CD14-positive monocyte (primary cell): Measurements from ENCODE around the gene SH2B3. TPM values are rescaled to one million over a fixed set of nuclear protein-coding genes. Genes with fewer than 3 reads are reported as not detected.

Source experiments
- DNase-seq, 3 donors: peaks; one replicate each; pipeline ENCODE4 v3.0.0-alpha.2; 2011 to 2022
- H2AFZ ChIP-seq: 2 replicates; pipeline ENCODE4 v1.6.0; 2012; ENCODE audit warnings: mild to moderate bottlenecking, low read depth, low read length, inconsistent platforms; ENCODE audit not compliant: insufficient read depth, poor library complexity, severe bottlenecking
- H3K27ac ChIP-seq, 2 donors: 1 replicate in 1 of 2; 2 replicates in 1 of 2; pipeline ENCODE4 v1.5.1; 2012 to 2013; ENCODE audit warnings: low read length in 2 of 2, control low read depth in 1 of 2, inconsistent platforms in 1 of 2, low read depth in 1 of 2, mild to moderate bottlenecking in 1 of 2
- H3K27me3 ChIP-seq, 2 donors: one replicate each; pipeline versions ENCODE4 v1.6.0 to v1.6.1; 2011 to 2013; ENCODE audit warnings: low read length in 2 of 2; ENCODE audit not compliant: control insufficient read depth in 2 of 2, insufficient read depth in 2 of 2
- H3K36me3 ChIP-seq, 2 donors: replicated peaks in 1 of 2; 1 replicate in 1 of 2; 2 replicates in 1 of 2; pipeline versions ENCODE4 v1.5.1 to v1.6.1; 2012 to 2013; ENCODE audit warnings: low read length in 2 of 2, control low read depth in 1 of 2, inconsistent platforms in 1 of 2, mild to moderate bottlenecking in 1 of 2; ENCODE audit not compliant: insufficient read depth in 2 of 2, control insufficient read depth in 1 of 2
- H3K4me1 ChIP-seq, 2 donors: 1 replicate in 1 of 2; 2 replicates in 1 of 2; pipeline versions ENCODE4 v1.5.1 to v1.6.1; 2012 to 2013; ENCODE audit warnings: low read length in 2 of 2, control low read depth in 1 of 2, inconsistent platforms in 1 of 2, mild to moderate bottlenecking in 1 of 2, moderate library complexity in 1 of 2; ENCODE audit not compliant: insufficient read depth in 2 of 2, control insufficient read depth in 1 of 2
- H3K4me2 ChIP-seq: replicated peaks from 2 replicates; pipeline ENCODE3; 2012; ENCODE audit warnings: low read length, moderate library complexity, mild to moderate bottlenecking; ENCODE audit not compliant: poor library complexity, severe bottlenecking; ENCODE audit errors: extremely low read depth
- H3K4me3 ChIP-seq, 3 experiments: fragments of 200-600 bp in 1 of 3; sonication (generic) in 1 of 3; replicated peaks in 1 of 3; 1 replicate in 2 of 3; 2 replicates in 1 of 3; pipeline ENCODE4 v1.5.1; 2011 to 2013; ENCODE audit warnings: low read length in 3 of 3, mild to moderate bottlenecking in 3 of 3, control low read depth in 2 of 3, low read depth in 2 of 3, inconsistent platforms in 1 of 3, moderate library complexity in 1 of 3
- H3K79me2 ChIP-seq: 2 replicates; pipeline ENCODE4 v1.6.0; 2012; ENCODE audit warnings: mild to moderate bottlenecking, control low read depth, inconsistent platforms, low read length, moderate library complexity; ENCODE audit not compliant: insufficient read depth
- H3K9ac ChIP-seq: 2 replicates; pipeline ENCODE4 v1.6.0; 2017; ENCODE audit warnings: low read length, mild to moderate bottlenecking; ENCODE audit not compliant: insufficient read depth, poor library complexity, severe bottlenecking
- H3K9me3 ChIP-seq, 2 donors: replicated peaks in 1 of 2; 1 replicate in 1 of 2; 2 replicates in 1 of 2; pipeline versions ENCODE4 v1.5.1 to v1.6.1; 2012 to 2013; ENCODE audit warnings: low read length in 2 of 2, control low read depth in 1 of 2; ENCODE audit not compliant: control insufficient read depth in 1 of 2, insufficient read depth in 1 of 2
- H4K20me1 ChIP-seq: 2 replicates; pipeline ENCODE4 v1.6.0; 2012; ENCODE audit warnings: mild to moderate bottlenecking, low read length, control low read depth, moderate library complexity; ENCODE audit not compliant: insufficient read depth
- H3K27ac Mint-ChIP-seq, 7 donors: one replicate each; pipeline ENCODE4 v1.8.0; 2020; ENCODE audit warnings: mild to moderate bottlenecking in 7 of 7, mixed read lengths in 7 of 7, moderate library complexity in 6 of 7, inconsistent platforms in 2 of 7
- H3K27me3 Mint-ChIP-seq, 3 donors: one replicate each; pipeline ENCODE4 v1.8.0; 2021 to 2022; ENCODE audit warnings: low read depth in 3 of 3, mild to moderate bottlenecking in 3 of 3, mixed read lengths in 3 of 3, moderate library complexity in 3 of 3, inconsistent platforms in 1 of 3
- H3K36me3 Mint-ChIP-seq, 2 donors: one replicate each; pipeline ENCODE4 v1.8.0; 2020; ENCODE audit warnings: mixed read lengths in 2 of 2, inconsistent platforms in 1 of 2, mild to moderate bottlenecking in 1 of 2
- H3K4me1 Mint-ChIP-seq: one replicate; pipeline ENCODE4 v1.8.0; 2020; ENCODE audit warnings: mild to moderate bottlenecking, mixed read lengths
- H3K4me3 Mint-ChIP-seq, 2 donors: one replicate each; pipeline ENCODE4 v1.8.0; 2020; ENCODE audit warnings: mild to moderate bottlenecking in 2 of 2, mixed read lengths in 2 of 2, moderate library complexity in 1 of 2
- H3K9me3 Mint-ChIP-seq, 7 donors: one replicate each; pipeline ENCODE4 v1.8.0; 2020 to 2022; ENCODE audit warnings: mixed read lengths in 7 of 7, mild to moderate bottlenecking in 6 of 7, moderate library complexity in 6 of 7, inconsistent platforms in 2 of 7
- WGBS: methylation state at CpG from one replicate; pipeline ENCODE4 v1.1.5; 2013; ENCODE audit warnings: missing lambda C conversion rate; ENCODE audit not compliant: insufficient coverage; 5-methylcytosine and 5-hydroxymethylcytosine counted together
- intact Hi-C, 2 donors: fragments of 100-400 bp; cut with micrococcal nuclease; formaldehyde crosslinking; loops; one replicate each; pipeline versions ENCODE4 v1.15.0 to v1.15.1; 2023
- polyA plus RNA-seq, 3 donors: library from polyadenylated mRNA; depleted of rRNA in 1 of 3; unstranded in 2 of 3; stranded (reverse) in 1 of 3; fragments of 300-500 nt in 2 of 3; fragments of >200 nt in 1 of 3; fragmentation: Illumina TruSeq in 2 of 3; gene quantifications; 1 replicate in 2 of 3; 2 replicates in 1 of 3; pipeline ENCODE4 v1.2.3, GENCODE V29; 2012 to 2021
- TF ChIP-seq, protein P1 (sequence below): fragments of 200-600 bp; IDR thresholded peaks from one replicate; pipeline ENCODE4 v1.8.0; 2022; ENCODE audit warnings: antibody characterized with exemption, mild to moderate bottlenecking

The SH2B3 gene
- polyA plus RNA-seq, 3 donors = 15.2 to 136 (median 33.5) TPM

DNA sequence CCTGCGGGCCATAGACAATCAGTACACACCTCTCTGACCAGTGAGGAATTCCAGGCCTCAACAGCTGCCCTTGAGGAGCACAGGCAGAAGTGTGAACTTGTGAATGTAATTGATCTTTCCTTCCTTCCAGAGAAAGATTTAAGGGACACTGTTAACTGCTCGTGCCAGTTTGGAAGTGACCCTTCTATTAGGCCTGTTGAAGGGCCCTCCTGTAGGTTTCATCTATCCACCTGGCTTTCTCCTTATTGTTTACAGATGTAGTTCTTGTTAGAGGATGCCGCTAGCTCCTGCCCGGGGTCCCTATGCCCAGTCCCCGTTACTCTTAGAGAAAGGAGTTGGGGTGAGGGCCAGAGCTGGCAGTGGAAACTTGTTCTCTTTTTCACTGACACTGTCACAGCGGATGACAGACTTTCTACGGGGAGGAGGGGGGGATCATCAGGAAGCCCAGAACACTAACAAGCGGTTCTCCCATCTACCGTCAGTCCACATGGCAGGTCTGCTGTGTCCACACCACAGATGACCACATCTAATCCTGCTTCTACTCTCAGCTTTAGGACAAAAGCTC is 42.6 kb downstream of the SH2B3 start:
- no peaks in the 10 kb centered on the region for H3K9me3 ChIP-seq
- peaks cover 76 to 81% of the 10 kb centered on the region in 2 donors for H3K36me3 ChIP-seq
- no peak for DNase-seq
- Mint-ChIP-seq H3K9me3 (no peaks in the 10 kb centered on the region), H3K27me3 (peaks cover 0 to 3% (median 0%) of the 10 kb centered on the region in 3 donors), H3K4me1 (peaks cover 64% of the 10 kb centered on the region), H3K27ac (peak overlapping the region; percentile 54 to 88 (median 83)), H3K4me3 (no peak overlapping the region), H3K36me3 (peaks cover 64 to 68% of the 10 kb centered on the region in 2 donors)
- 100% methylated on average over 1 of the region's 9 CpGs for WGBS
- peaks cover 99% of the 10 kb centered on the region for H4K20me1 ChIP-seq
- H3K27ac ChIP-seq = peak overlapping the region; percentile 29 to 58
- no peak overlapping the region for H3K9ac ChIP-seq
- intact Hi-C loops = loop anchor here (5.0 kb wide), 1 partner anchor 41 kb away; the partner anchor contains the start of gene SH2B3 (in 2 of the 2)
- TF ChIP-seq, protein P1, sequence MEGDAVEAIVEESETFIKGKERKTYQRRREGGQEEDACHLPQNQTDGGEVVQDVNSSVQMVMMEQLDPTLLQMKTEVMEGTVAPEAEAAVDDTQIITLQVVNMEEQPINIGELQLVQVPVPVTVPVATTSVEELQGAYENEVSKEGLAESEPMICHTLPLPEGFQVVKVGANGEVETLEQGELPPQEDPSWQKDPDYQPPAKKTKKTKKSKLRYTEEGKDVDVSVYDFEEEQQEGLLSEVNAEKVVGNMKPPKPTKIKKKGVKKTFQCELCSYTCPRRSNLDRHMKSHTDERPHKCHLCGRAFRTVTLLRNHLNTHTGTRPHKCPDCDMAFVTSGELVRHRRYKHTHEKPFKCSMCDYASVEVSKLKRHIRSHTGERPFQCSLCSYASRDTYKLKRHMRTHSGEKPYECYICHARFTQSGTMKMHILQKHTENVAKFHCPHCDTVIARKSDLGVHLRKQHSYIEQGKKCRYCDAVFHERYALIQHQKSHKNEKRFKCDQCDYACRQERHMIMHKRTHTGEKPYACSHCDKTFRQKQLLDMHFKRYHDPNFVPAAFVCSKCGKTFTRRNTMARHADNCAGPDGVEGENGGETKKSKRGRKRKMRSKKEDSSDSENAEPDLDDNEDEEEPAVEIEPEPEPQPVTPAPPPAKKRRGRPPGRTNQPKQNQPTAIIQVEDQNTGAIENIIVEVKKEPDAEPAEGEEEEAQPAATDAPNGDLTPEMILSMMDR = no peak
- no peak overlapping the region for H3K4me3 ChIP-seq
- H3K27me3 ChIP-seq = no peaks in the 10 kb centered on the region
- H2AFZ ChIP-seq = no peak overlapping the region
- no peak overlapping the region for H3K4me2 ChIP-seq
- peaks cover 73% of the 10 kb centered on the region for H3K79me2 ChIP-seq
- peaks cover 42 to 54% of the 10 kb centered on the region in 2 donors for H3K4me1 ChIP-seq

DNA sequence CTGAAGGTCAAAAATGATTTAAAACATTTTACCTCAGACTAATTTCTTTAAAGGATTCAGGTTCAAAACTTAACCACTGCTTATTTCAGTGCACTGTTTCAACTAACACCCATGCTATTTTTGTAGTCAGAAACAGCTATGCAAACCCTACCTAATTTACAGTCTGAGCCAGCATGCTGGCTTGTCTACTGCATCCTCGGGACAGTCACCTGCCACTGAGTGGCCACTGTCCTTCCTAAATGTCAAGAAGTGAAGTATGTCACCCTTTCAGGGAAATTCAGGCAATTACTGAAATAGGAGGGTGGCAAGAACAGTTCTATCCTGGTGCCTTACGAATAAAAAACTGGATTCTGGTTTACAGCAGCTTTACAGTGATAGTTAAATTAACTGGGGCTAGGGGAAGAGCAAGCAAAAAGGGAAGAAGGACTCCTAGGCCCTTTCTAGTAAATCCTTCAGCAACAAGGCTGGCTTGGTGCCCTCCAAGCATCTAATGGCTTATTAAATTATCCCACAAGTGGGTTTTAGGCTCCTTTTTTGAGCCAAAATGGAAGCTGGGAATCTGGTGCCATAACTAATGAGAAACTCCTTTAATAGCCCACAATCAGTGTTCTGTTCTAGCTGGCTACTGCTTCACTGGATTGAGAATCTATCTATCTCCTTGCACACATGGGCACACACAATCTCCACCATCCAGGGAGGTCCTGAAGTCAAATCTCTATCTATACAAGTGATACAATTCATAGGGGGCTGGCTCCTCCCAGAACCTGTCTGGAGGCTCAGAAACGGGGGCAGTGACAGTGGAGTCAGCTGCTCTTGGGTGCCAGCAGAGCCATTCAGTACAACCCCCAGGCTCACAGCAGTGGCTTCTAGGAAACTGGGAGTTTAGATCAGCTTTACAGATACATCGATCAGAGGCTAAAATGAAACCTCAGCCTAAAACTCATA is 43.4 kb downstream of the SH2B3 start:
- no peaks in the 10 kb centered on the region for H3K27me3 ChIP-seq
- intact Hi-C loops = loop anchor here (5.0 kb wide), 1 partner anchor 42 kb away; the partner anchor contains the start of gene SH2B3 (in 2 of the 2)
- Mint-ChIP-seq H3K4me1 (peaks cover 57% of the 10 kb centered on the region), H3K36me3 (peaks cover 72 to 76% of the 10 kb centered on the region in 2 donors), H3K4me3 (no peak overlapping the region), H3K9me3 (no peaks in the 10 kb centered on the region), H3K27ac (peak overlapping the region; percentile 68 to 88 (median 83)), H3K27me3 (peaks cover 0 to 3% (median 0%) of the 10 kb centered on the region in 3 donors)
- H3K9me3 ChIP-seq = no peaks in the 10 kb centered on the region
- DNase-seq = no peak
- H3K9ac ChIP-seq = no peak overlapping the region
- peaks cover 65% of the 10 kb centered on the region for H3K79me2 ChIP-seq
- H4K20me1 ChIP-seq = peaks cover 99% of the 10 kb centered on the region
- WGBS = 85% methylated on average over 2 of the region's 4 CpGs
- TF ChIP-seq, protein P1 = no peak
- H3K4me2 ChIP-seq = no peak overlapping the region
- peaks cover 34 to 46% of the 10 kb centered on the region in 2 donors for H3K4me1 ChIP-seq
- no peak overlapping the region for H3K4me3 ChIP-seq
- peak overlapping the region; percentile 20 to 58 for H3K27ac ChIP-seq
- no peak overlapping the region for H2AFZ ChIP-seq
- H3K36me3 ChIP-seq = peaks cover 82 to 85% of the 10 kb centered on the region in 2 donors
